IMR-90 (cell line): ENCODE data around the gene SIGLEC7. TPM values are rescaled to one million over a fixed set of nuclear protein-coding genes. Genes with fewer than 3 reads are reported as not detected.

ENCODE experiments used
- ATAC-seq: fragments of 200-7000 bp; cut with Tn5 transposase; 2 replicates; pipeline ENCODE4 v1.9.1; 2020; ENCODE audit warnings: low read depth, mild to moderate bottlenecking, moderate library complexity
- BruUV-seq: library from RNA; stranded (reverse); fragments of 400-500 nt; replicated peaks from 2 replicates; lab custom pipeline; 2021; lab: Mats Ljungman, UMichigan
- CTCF ChIA-PET: fragments of 300-600 bp; formaldehyde crosslinking; extraction: SDS; loops from one replicate; lab custom pipeline; 2021; ENCODE audit warnings: antibody characterized with exemption; lab: Yijun Ruan, JAX
- POLR2A ChIA-PET: fragments of 300-600 bp; sonication (Branson Sonifier 250); formaldehyde crosslinking; loops from one replicate; lab custom pipeline; 2022; ENCODE audit warnings: antibody characterized with exemption; ENCODE audit not compliant: unreplicated experiment; lab: Charles Lee
- DNase-seq: peaks from one replicate; pipeline ENCODE4 v3.0.0; 2013
- H2AFZ ChIP-seq: replicated peaks from 2 replicates; pipeline ENCODE3; 2013; ENCODE audit warnings: low read length, mild to moderate bottlenecking; ENCODE audit not compliant: poor library complexity
- H2AK5ac ChIP-seq: 2 replicates; pipeline ENCODE4 v1.6.1; 2013; ENCODE audit warnings: low read depth, low read length, inconsistent platforms
- H2AK9ac ChIP-seq: replicated peaks from 2 replicates; pipeline ENCODE3; 2013; ENCODE audit warnings: mild to moderate bottlenecking, low read depth, low read length, moderate library complexity; ENCODE audit not compliant: poor library complexity
- H2BK120ac ChIP-seq: 2 replicates; pipeline ENCODE4 v1.6.1; 2013; ENCODE audit warnings: low read depth, low read length, inconsistent platforms
- H2BK15ac ChIP-seq: 3 replicates; pipeline ENCODE4 v1.6.1; 2013; ENCODE audit warnings: low read depth, low read length, inconsistent platforms
- H2BK20ac ChIP-seq: 2 replicates; pipeline ENCODE4 v1.6.1; 2013; ENCODE audit warnings: low read depth, mild to moderate bottlenecking, inconsistent platforms, low read length, moderate library complexity
- H2BK5ac ChIP-seq: 2 replicates; pipeline ENCODE4 v1.6.1; 2013; ENCODE audit warnings: mild to moderate bottlenecking, low read depth, low read length, inconsistent platforms; ENCODE audit not compliant: poor library complexity, severe bottlenecking
- H3K14ac ChIP-seq: replicated peaks from 2 replicates; pipeline ENCODE4 v1.6.1; 2013; ENCODE audit warnings: low read depth, low read length, inconsistent platforms
- H3K18ac ChIP-seq: 2 replicates; pipeline ENCODE4 v1.6.1; 2013; ENCODE audit warnings: low read depth, low read length, control low read depth
- H3K23ac ChIP-seq: 2 replicates; pipeline ENCODE4 v1.6.1; 2013; ENCODE audit warnings: low read depth, low read length, inconsistent platforms
- H3K27ac ChIP-seq: 2 replicates; pipeline ENCODE4 v1.5.1; 2013; ENCODE audit warnings: mild to moderate bottlenecking, control low read depth, low read length; ENCODE audit not compliant: insufficient read depth
- H3K27me3 ChIP-seq: 2 replicates; pipeline ENCODE4 v1.6.1; 2013; ENCODE audit warnings: low read length; ENCODE audit not compliant: control insufficient read depth, insufficient read depth
- H3K36me3 ChIP-seq: 2 replicates; pipeline ENCODE4 v1.6.1; 2013; ENCODE audit warnings: low read length, mixed read lengths; ENCODE audit not compliant: control insufficient read depth, insufficient read depth
- H3K4ac ChIP-seq: 2 replicates; pipeline ENCODE4 v1.6.1; 2013; ENCODE audit warnings: low read depth, low read length, inconsistent platforms
- H3K4me1 ChIP-seq: 2 replicates; pipeline ENCODE4 v1.6.1; 2013; ENCODE audit warnings: low read length, mixed read lengths; ENCODE audit not compliant: control insufficient read depth, insufficient read depth
- H3K4me2 ChIP-seq: 2 replicates; pipeline ENCODE4 v1.6.1; 2013; ENCODE audit warnings: low read depth, mild to moderate bottlenecking, control low read depth, low read length, moderate library complexity
- H3K4me3 ChIP-seq: 2 replicates; pipeline ENCODE4 v1.5.1; 2013; ENCODE audit warnings: low read depth, mild to moderate bottlenecking, control low read depth, low read length, moderate library complexity; ENCODE audit not compliant: insufficient read depth
- H3K56ac ChIP-seq: 2 replicates; pipeline ENCODE4 v1.6.1; 2013; ENCODE audit warnings: low read length, inconsistent platforms; ENCODE audit not compliant: insufficient read depth; ENCODE audit errors: extremely low read depth
- H3K79me1 ChIP-seq, 2 experiments: 2 replicates each; pipeline ENCODE4 v1.6.1; 2013; ENCODE audit warnings: low read length in 2 of 2, inconsistent platforms in 1 of 2, low read depth in 1 of 2
- H3K9ac ChIP-seq: 2 replicates; pipeline ENCODE4 v1.6.1; 2013; ENCODE audit warnings: low read depth, low read length, control low read depth
- H3K9me1 ChIP-seq: 2 replicates; pipeline ENCODE4 v1.6.1; 2013; ENCODE audit warnings: low read length, inconsistent platforms; ENCODE audit not compliant: insufficient read depth
- H3K9me3 ChIP-seq: 2 replicates; pipeline ENCODE4 v1.6.1; 2013; ENCODE audit warnings: low read length; ENCODE audit not compliant: control insufficient read depth, insufficient read depth
- H4K20me1 ChIP-seq: 2 replicates; pipeline ENCODE4 v1.6.1; 2013; ENCODE audit warnings: low read length, inconsistent platforms; ENCODE audit not compliant: insufficient read depth
- H4K5ac ChIP-seq: 2 replicates; pipeline ENCODE4 v1.6.1; 2013; ENCODE audit warnings: mild to moderate bottlenecking, low read depth, low read length, control low read depth
- H4K8ac ChIP-seq, 2 experiments: 2 replicates each; pipeline ENCODE4 v1.6.1; 2013; ENCODE audit warnings: low read depth in 2 of 2, low read length in 2 of 2, control low read depth in 1 of 2, inconsistent platforms in 1 of 2
- H4K91ac ChIP-seq: 2 replicates; pipeline ENCODE4 v1.6.1; 2013; ENCODE audit warnings: low read depth, low read length, inconsistent platforms; ENCODE audit not compliant: insufficient read depth
- CEBPB ChIP-seq: IDR thresholded peaks from 2 replicates; pipeline ENCODE4 v1.6.1; 2012; ENCODE audit warnings: low read depth, low read length, improper control_type of control experiment
- CHD1 ChIP-seq: IDR thresholded peaks from 2 replicates; pipeline ENCODE4 v1.6.1; 2012; ENCODE audit warnings: low read depth, low read length, improper control_type of control experiment
- FOS ChIP-seq: fragments of 150-350 bp; IDR thresholded peaks from 2 replicates; pipeline ENCODE4 v1.6.1; 2016; ENCODE audit warnings: low read depth, low read length
- MAFK ChIP-seq: IDR thresholded peaks from 2 replicates; pipeline ENCODE4 v1.6.1; 2012; ENCODE audit warnings: low read depth, low read length, improper control_type of control experiment
- MAZ ChIP-seq: IDR thresholded peaks from 2 replicates; pipeline ENCODE4 v1.6.1; 2012; ENCODE audit warnings: low read depth, mild to moderate bottlenecking, low read length, improper control_type of control experiment, moderate library complexity, borderline replicate concordance
- MXI1 ChIP-seq: IDR thresholded peaks from 2 replicates; pipeline ENCODE4 v1.6.1; 2012; ENCODE audit warnings: low read depth, mild to moderate bottlenecking, low read length, moderate library complexity, borderline replicate concordance
- POLR2A ChIP-seq: IDR thresholded peaks from 2 replicates; pipeline ENCODE4 v1.6.1; 2012; ENCODE audit warnings: mild to moderate bottlenecking, low read depth, low read length
- RAD21 ChIP-seq: IDR thresholded peaks from 2 replicates; pipeline ENCODE4 v1.6.1; 2012; ENCODE audit warnings: low read length, improper control_type of control experiment
- RCOR1 ChIP-seq: IDR thresholded peaks from 2 replicates; pipeline ENCODE4 v1.6.1; 2012; ENCODE audit warnings: mild to moderate bottlenecking, low read length, improper control_type of control experiment; ENCODE audit not compliant: insufficient replicate concordance
- RFX5 ChIP-seq: IDR thresholded peaks from 2 replicates; pipeline ENCODE4 v1.8.0; 2012; ENCODE audit warnings: low read depth, mild to moderate bottlenecking, low read length, moderate library complexity
- SMC3 ChIP-seq: fragments of 150-350 bp; IDR thresholded peaks from 2 replicates; pipeline ENCODE4 v1.6.1; 2016; ENCODE audit warnings: low read depth, mild to moderate bottlenecking, antibody characterized with exemption, low read length, moderate library complexity
- WGBS, 2 experiments: methylation state at CpG; one replicate each; pipeline versions ENCODE4 v1.1.5 to v1.1.7; 2013; ENCODE audit warnings: missing lambda C conversion rate in 2 of 2; ENCODE audit not compliant: insufficient read length in 1 of 2; ENCODE audit errors: extremely low coverage in 2 of 2; 5-methylcytosine and 5-hydroxymethylcytosine counted together
- dilution Hi-C: fragments of 300-500 bp; cut with HindIII; formaldehyde crosslinking; loops from one replicate; pipeline ENCODE4 v1.14.3; 2018; ENCODE audit warnings: low sequenced_read_pairs; ENCODE audit not compliant: unreplicated experiment
- in situ Hi-C: fragments of 300-500 bp; cut with MboI; formaldehyde crosslinking; loops from 3 replicates; pipeline ENCODE4 v1.14.3; 2019; ENCODE audit warnings: low sequenced_read_pairs, inconsistent platforms, mixed read lengths
- intact Hi-C: fragments of 100-400 bp; cut with micrococcal nuclease; formaldehyde crosslinking; loops from 2 replicates; pipeline ENCODE4 v1.10.0; 2022
- polyA plus RNA-seq, 3 experiments: library from polyadenylated mRNA; depleted of rRNA; stranded (reverse); fragments of >200 nt; gene quantifications; 2 replicates each; pipeline ENCODE4 v1.2.3, GENCODE V29; 2012; ENCODE audit warnings: low replicate concordance in 1 of 3
- total RNA-seq: library from RNA; depleted of rRNA; stranded (reverse); fragments of >200 nt; gene quantifications from 2 replicates; pipeline ENCODE4 v1.2.3, GENCODE V29; 2012
- TF ChIP-seq, protein P1 (sequence below): fragments of 150-350 bp; IDR thresholded peaks from 2 replicates; pipeline ENCODE4 v1.6.1; 2017; ENCODE audit warnings: mild to moderate bottlenecking, antibody characterized with exemption, low read length, low read depth
- TF ChIP-seq, protein P2 (sequence below): fragments of 150-350 bp; IDR thresholded peaks from 2 replicates; pipeline ENCODE4 v1.6.1; 2016; ENCODE audit warnings: low read depth, mild to moderate bottlenecking, low read length, moderate library complexity, borderline replicate concordance
- TF ChIP-seq, protein P3 (sequence below): conservative IDR thresholded peaks from 2 replicates; pipeline ENCODE4 v1.5.1; 2012; ENCODE audit warnings: mild to moderate bottlenecking, low read depth, low read length, improper control_type of control experiment

Gene SIGLEC7
- total and polyA plus RNA-seq, 2 of the 4 experiments (the other 2 are of a cell fraction), result not detected

DNA sequence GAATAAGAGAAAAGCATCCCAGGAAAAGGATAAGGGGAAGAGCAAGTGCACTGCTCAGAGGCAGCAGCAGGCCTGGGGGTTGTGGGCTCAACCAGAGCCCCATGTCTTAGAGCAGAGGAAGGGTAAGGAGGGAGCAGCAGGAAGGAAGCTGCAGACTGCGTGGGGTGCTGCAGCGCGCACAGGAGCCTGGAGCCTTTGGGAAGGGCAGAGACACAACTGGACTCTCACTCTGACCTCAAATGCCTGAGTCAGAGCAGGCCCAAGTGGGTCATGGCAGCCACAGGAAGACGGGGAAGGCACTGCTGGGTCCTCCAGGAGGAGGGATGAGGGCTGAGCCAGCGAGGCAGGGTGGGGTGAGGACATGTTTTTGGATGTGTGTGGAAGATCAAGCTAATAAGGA lies 31.6 kb downstream of the SIGLEC7 start:
- WGBS, 2 experiments, result 65% methylated on average over 5 of the region's 5 CpGs; no CpG with 5 or more reads in 1 of the 2 experiments
- no peak overlapping the region for H2AFZ ChIP-seq
- no peak overlapping the region for H3K23ac ChIP-seq
- no peak overlapping the region for H3K9ac ChIP-seq
- CTCF ChIA-PET, result no interaction called here
- H3K4me1 ChIP-seq, result no peaks in the 10 kb centered on the region
- no peak overlapping the region for H3K4ac ChIP-seq
- no peak overlapping the region for H3K56ac ChIP-seq
- no peaks in the 10 kb centered on the region for H3K79me1 ChIP-seq
- no peaks in the 10 kb centered on the region for H3K9me3 ChIP-seq
- H3K9me1 ChIP-seq, result no peaks in the 10 kb centered on the region
- no peak overlapping the region for H2BK120ac ChIP-seq
- DNase-seq, result no peak
- no peak overlapping the region for H3K4me2 ChIP-seq
- no peak overlapping the region for H4K91ac ChIP-seq
- ATAC-seq, result no peak
- H4K5ac ChIP-seq, result no peak overlapping the region
- no peak overlapping the region for H2BK15ac ChIP-seq
- H3K14ac ChIP-seq, result no peak overlapping the region
- in situ Hi-C loops, result loop anchor here (10.0 kb wide), 1 partner anchor 139 kb away; the partner anchor contains the start of gene KLK12
- H2BK5ac ChIP-seq, result no peak overlapping the region
- no peak overlapping the region for H3K4me3 ChIP-seq
- no peaks in the 10 kb centered on the region for H4K20me1 ChIP-seq
- H3K27me3 ChIP-seq, result no peaks in the 10 kb centered on the region
- H2AK5ac ChIP-seq, result no peak overlapping the region
- no peak overlapping the region for H2BK20ac ChIP-seq
- TF ChIP-seq SMC3 (no peak), MAFK (no peak), RFX5 (no peak), POLR2A (no peak), CEBPB (no peak), CHD1 (no peak), MXI1 (no peak), RCOR1 (no peak), MAZ (no peak), FOS (no peak), RAD21 (no peak)
- TF ChIP-seq, protein P1, sequence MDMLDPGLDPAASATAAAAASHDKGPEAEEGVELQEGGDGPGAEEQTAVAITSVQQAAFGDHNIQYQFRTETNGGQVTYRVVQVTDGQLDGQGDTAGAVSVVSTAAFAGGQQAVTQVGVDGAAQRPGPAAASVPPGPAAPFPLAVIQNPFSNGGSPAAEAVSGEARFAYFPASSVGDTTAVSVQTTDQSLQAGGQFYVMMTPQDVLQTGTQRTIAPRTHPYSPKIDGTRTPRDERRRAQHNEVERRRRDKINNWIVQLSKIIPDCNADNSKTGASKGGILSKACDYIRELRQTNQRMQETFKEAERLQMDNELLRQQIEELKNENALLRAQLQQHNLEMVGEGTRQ, result no peak
- TF ChIP-seq, protein P2, sequence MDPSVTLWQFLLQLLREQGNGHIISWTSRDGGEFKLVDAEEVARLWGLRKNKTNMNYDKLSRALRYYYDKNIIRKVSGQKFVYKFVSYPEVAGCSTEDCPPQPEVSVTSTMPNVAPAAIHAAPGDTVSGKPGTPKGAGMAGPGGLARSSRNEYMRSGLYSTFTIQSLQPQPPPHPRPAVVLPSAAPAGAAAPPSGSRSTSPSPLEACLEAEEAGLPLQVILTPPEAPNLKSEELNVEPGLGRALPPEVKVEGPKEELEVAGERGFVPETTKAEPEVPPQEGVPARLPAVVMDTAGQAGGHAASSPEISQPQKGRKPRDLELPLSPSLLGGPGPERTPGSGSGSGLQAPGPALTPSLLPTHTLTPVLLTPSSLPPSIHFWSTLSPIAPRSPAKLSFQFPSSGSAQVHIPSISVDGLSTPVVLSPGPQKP, result no peak
- TF ChIP-seq, protein P3, sequence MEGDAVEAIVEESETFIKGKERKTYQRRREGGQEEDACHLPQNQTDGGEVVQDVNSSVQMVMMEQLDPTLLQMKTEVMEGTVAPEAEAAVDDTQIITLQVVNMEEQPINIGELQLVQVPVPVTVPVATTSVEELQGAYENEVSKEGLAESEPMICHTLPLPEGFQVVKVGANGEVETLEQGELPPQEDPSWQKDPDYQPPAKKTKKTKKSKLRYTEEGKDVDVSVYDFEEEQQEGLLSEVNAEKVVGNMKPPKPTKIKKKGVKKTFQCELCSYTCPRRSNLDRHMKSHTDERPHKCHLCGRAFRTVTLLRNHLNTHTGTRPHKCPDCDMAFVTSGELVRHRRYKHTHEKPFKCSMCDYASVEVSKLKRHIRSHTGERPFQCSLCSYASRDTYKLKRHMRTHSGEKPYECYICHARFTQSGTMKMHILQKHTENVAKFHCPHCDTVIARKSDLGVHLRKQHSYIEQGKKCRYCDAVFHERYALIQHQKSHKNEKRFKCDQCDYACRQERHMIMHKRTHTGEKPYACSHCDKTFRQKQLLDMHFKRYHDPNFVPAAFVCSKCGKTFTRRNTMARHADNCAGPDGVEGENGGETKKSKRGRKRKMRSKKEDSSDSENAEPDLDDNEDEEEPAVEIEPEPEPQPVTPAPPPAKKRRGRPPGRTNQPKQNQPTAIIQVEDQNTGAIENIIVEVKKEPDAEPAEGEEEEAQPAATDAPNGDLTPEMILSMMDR, result no peak
- H3K18ac ChIP-seq, result no peak overlapping the region
- intact Hi-C loops, result no loop called here
- BruUV-seq, result no TSS peak
- no peak overlapping the region for H2AK9ac ChIP-seq
- no peak overlapping the region for H3K27ac ChIP-seq
- H4K8ac ChIP-seq, result no peak overlapping the region
- no peaks in the 10 kb centered on the region for H3K36me3 ChIP-seq
- POLR2A ChIA-PET, result no interaction called here
- dilution Hi-C loops, result no loop called here
